ENCODE measurements around the gene HSFX4. TPM values are rescaled to one million over a fixed set of nuclear protein-coding genes. Genes with fewer than 3 reads are reported as not detected.
"Not testable (repeated sequence)": the region's sequence is repeated elsewhere in the genome, so short reads cannot be mapped to it uniquely, and the experiment has no call there.

HSFX4 gene
- total RNA-seq (2014; rRNA removed; shearing (Covaris generic)) (not detected in 2 replicates), polyA plus RNA-seq (2016; fragmentation: Nextera tagmentation; extraction: Ambion mirVana) (not detected in 2 replicates)

GRCh38 chrX:149929400-149929799 is at the start of gene HSFX4:
Gene HSFX4 (plus strand): TSS chrX:149929573. CDS start chrX:149929645, 72 bp downstream.
- H4K20me1 ChIP-seq (ENCODE audit: insufficient read depth); H3K27me3 ChIP-seq (replicated peaks; ENCODE audit: insufficient read depth); H3K4me2 ChIP-seq (ENCODE audit: unreplicated experiment); H3K9me2 ChIP-seq (ENCODE audit: insufficient read depth); H3K36me3 ChIP-seq (ENCODE audit: low read depth); H3K27ac ChIP-seq; H3K79me2 ChIP-seq (ENCODE audit: insufficient read depth); H3F3A ChIP-seq (ENCODE audit: insufficient read depth); H3K4me1 ChIP-seq (ENCODE audit: insufficient read depth); H3K9me3 ChIP-seq (ENCODE audit: low read depth); H3K9ac ChIP-seq; H2AFZ ChIP-seq; DNase-seq; H3K4me3 ChIP-seq; in situ Hi-C loops (cut with MboI): not testable (repeated sequence)
- WGBS, 2 experiments (ENCODE audit: low coverage in 1 of 2, low lambda C conversion rate in 2 of 2, missing lambda C conversion rate in 2 of 2), result 100% methylated on average over 1 of the region's 7 CpGs; no CpG with 5 or more reads in 1 of the 2 experiments

DNA sequence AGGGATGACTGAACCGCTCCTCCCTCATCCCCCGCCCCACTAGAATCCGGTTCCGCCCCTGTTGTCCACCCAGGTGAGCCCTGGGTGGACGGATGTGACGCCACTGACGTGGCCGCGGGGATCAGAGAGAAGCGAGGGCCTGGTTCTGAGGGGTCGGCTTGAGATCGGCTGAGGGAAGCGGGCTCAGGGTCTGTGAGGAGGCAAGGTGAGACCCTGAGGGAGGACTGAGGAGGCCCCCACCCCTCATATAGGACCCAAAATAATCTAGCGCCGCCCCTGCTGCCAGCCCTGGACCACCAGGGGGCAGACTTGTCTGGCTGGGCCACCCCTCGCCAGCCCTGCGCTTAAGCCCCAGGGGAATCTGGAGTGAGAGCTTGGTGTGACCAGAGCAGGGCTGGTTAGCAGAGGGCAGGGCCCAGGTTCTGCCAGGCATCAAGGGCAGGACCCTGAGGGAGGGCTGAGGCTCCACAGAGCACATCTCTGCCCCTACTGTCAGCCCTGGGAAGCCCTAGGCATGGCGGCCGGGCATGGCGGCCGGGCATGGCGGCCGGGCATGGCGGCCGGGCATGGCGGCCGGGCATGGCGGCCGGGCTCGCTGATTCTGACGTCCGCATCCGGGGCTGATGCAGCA is 48.2 kb upstream of the HSFX4 start, which contains the start of gene MAGEA8:
TSS of gene MAGEA8 (plus strand) at position 103 of the 631 bp plus-strand sequence. CDS start 3,090 bp downstream, outside the sequence.
- Histone ChIP-seq H2AFZ (no peak within 1 kb of the TSS), H3K9ac (no peak within 1 kb of the TSS), H4K20me1 (ENCODE audit: insufficient read depth) (no peaks in the 10 kb centered on the region), H3K4me3 (no peak within 1 kb of the TSS), H3K27ac (no peak within 1 kb of the TSS), H3K79me2 (ENCODE audit: insufficient read depth) (no peaks in the 10 kb centered on the region), H3K27me3 (replicated peaks; ENCODE audit: insufficient read depth) (no peaks in the 10 kb centered on the region), H3K4me1 (ENCODE audit: insufficient read depth) (no peaks in the 10 kb centered on the region), H3F3A (ENCODE audit: insufficient read depth) (no peaks in the 10 kb centered on the region), H3K9me2 (ENCODE audit: insufficient read depth) (no peaks in the 10 kb centered on the region), H3K4me2 (ENCODE audit: unreplicated experiment) (no peak within 1 kb of the TSS), H3K36me3 (ENCODE audit: low read depth) (no peaks in the 10 kb centered on the region), H3K9me3 (ENCODE audit: low read depth) (no peaks in the 10 kb centered on the region)
- no peak for TF ChIP-seq EZH2 (IDR thresholded peaks at IDR 0.05; ENCODE audit: insufficient read depth, poor library complexity, severe bottlenecking)
- TF ChIP-seq EZH2phosphoT487 (IDR thresholded peaks at IDR 0.05; ENCODE audit: insufficient read depth, low read depth), result no peak
- in situ Hi-C loops (cut with MboI), result no loop called here
- DNase-seq, result no peak
- 74 to 80% methylated on average over 7 to 9 of the region's 33 CpGs for WGBS, 2 experiments (ENCODE audit: low coverage in 1 of 2, low lambda C conversion rate in 2 of 2, missing lambda C conversion rate in 2 of 2)

DNA sequence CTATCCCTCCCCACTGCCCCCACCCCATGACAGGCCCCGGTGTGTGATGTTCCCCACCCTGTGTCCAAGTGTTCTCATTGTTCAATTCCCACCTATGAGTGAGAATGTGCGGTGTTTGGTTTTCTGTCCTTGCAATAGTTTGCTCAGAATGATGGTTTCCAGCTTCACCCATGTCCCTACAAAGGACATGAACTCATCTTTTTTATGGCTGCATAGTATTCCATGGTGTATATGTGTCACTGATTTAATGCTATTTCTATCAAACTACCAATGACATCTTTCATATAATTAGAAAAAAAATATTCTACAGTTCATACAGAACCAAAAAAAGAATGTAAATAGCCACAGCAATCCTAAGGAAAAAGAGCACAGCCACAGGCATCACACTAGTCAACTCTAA is 38.5 kb upstream of the HSFX4 start:
- H3K27me3 ChIP-seq (replicated peaks; ENCODE audit: insufficient read depth); H3K4me1 ChIP-seq (ENCODE audit: insufficient read depth); H3K4me3 ChIP-seq; H3K27ac ChIP-seq; H3K4me2 ChIP-seq (ENCODE audit: unreplicated experiment); H3K9me3 ChIP-seq (ENCODE audit: low read depth); H3K79me2 ChIP-seq (ENCODE audit: insufficient read depth); in situ Hi-C loops (cut with MboI); H3K9ac ChIP-seq; DNase-seq; H3K9me2 ChIP-seq (ENCODE audit: insufficient read depth); H3F3A ChIP-seq (ENCODE audit: insufficient read depth); H2AFZ ChIP-seq; H4K20me1 ChIP-seq (ENCODE audit: insufficient read depth); H3K36me3 ChIP-seq (ENCODE audit: low read depth): not testable (repeated sequence)
- WGBS, 2 experiments (ENCODE audit: low coverage in 1 of 2, low lambda C conversion rate in 2 of 2, missing lambda C conversion rate in 2 of 2), result 53 to 60% methylated on average over 1 to 2 of the region's 2 CpGs

DNA sequence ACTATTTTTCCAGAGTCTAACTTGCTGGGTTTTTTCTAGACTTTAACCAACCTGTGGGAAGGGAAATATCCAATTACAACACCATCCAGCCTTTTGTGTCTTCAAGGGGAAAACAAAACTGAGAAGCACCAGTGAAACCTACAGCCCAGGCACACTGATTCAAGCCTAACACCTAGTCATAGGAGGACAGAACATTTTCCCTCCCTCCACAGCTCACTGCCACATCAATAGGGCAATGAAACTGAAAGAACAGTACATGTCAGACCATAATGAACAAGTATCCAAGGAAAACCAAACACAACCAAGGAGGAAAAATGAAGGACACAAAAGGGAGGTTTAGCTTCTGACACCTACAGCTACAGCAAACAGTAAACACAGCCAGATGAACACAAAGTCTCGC is 30.8 kb upstream of the HSFX4 start:
- H3K9me2 ChIP-seq (ENCODE audit: insufficient read depth), result no peaks in the 10 kb centered on the region
- no peaks in the 10 kb centered on the region for H3K79me2 ChIP-seq (ENCODE audit: insufficient read depth)
- no peaks in the 10 kb centered on the region for H3F3A ChIP-seq (ENCODE audit: insufficient read depth)
- no peaks in the 10 kb centered on the region for H3K4me1 ChIP-seq (ENCODE audit: insufficient read depth)
- DNase-seq, result no peak
- in situ Hi-C loops (cut with MboI), result no loop called here
- H3K4me3 ChIP-seq, result no peak overlapping the region
- H3K27me3 ChIP-seq (replicated peaks; ENCODE audit: insufficient read depth), result no peaks in the 10 kb centered on the region
- no peaks in the 10 kb centered on the region for H4K20me1 ChIP-seq (ENCODE audit: insufficient read depth)
- H3K27ac ChIP-seq, result no peak overlapping the region
- H3K36me3 ChIP-seq (ENCODE audit: low read depth), result no peaks in the 10 kb centered on the region
- no peak overlapping the region for H2AFZ ChIP-seq
- no peaks in the 10 kb centered on the region for H3K9me3 ChIP-seq (ENCODE audit: low read depth)
- TF ChIP-seq EZH2 (IDR thresholded peaks at IDR 0.05; ENCODE audit: insufficient read depth, poor library complexity, severe bottlenecking) (no peak), EZH2phosphoT487 (IDR thresholded peaks at IDR 0.05; ENCODE audit: insufficient read depth, low read depth) (no peak)
- no peak overlapping the region for H3K4me2 ChIP-seq (ENCODE audit: unreplicated experiment)
- H3K9ac ChIP-seq, result no peak overlapping the region
- WGBS, 2 experiments (ENCODE audit: low coverage in 1 of 2, low lambda C conversion rate in 2 of 2, missing lambda C conversion rate in 2 of 2), result 0 to 29% methylated on average over 1 of the region's 1 CpG
